Breast epithelium (tissue), 3 donors: ENCODE data around the gene PPP1CC.

ENCODE experiments used
- CTCF ChIP-seq, 3 donors: fragments of 450-650 bp; IDR thresholded peaks; one replicate each; pipeline ENCODE4 v1.5.1; 2016 to 2017; ENCODE audit warnings: antibody characterized with exemption in 3 of 3, mild to moderate bottlenecking in 3 of 3, moderate library complexity in 3 of 3
- POLR2AphosphoS5 ChIP-seq, 3 donors: sonication (generic); formaldehyde crosslinking; IDR thresholded peaks; one replicate each; pipeline ENCODE4 v1.6.1; 2017; ENCODE audit warnings: antibody characterized with exemption in 3 of 3

GRCh38 chr12:110782922-110783321 lies 40.2 kb upstream of the PPP1CC start:
- TF ChIP-seq CTCF (IDR thresholded peaks at IDR 0.05) (no peak), POLR2AphosphoS5 (IDR thresholded peaks at IDR 0.05) (no peak)
